Measurements from ENCODE around the gene STAT2. TPM values are rescaled to one million over a fixed set of nuclear protein-coding genes. Genes with fewer than 3 reads are reported as not detected.

Gene STAT2
- total and polyA plus RNA-seq, 4 donors, result 64.8 to 218 (median 103) TPM

- DNase-seq, result no peak
- no peak for TF ChIP-seq CTCF (IDR thresholded peaks at IDR 0.05; ENCODE audit: control extremely low read depth, extremely low read depth)
- no peak overlapping the region for H3K9ac ChIP-seq (ENCODE audit: insufficient read depth in 1 of 2, low read length in 2 of 2)
- no peaks in the 10 kb centered on the region for H3K4me1 ChIP-seq (ENCODE audit: control insufficient read depth in 5 of 5, insufficient read depth in 5 of 5, low read length in 5 of 5)
- no peak overlapping the region for H3K4me3 ChIP-seq
- peaks cover 9 to 41% (median 13%) of the 10 kb centered on the region in 4 donors for H3K36me3 ChIP-seq (ENCODE audit: control insufficient read depth in 4 of 4, insufficient read depth in 4 of 4, low read length in 4 of 4)
- H3K9me3 ChIP-seq (ENCODE audit: control insufficient read depth in 4 of 4, insufficient read depth in 3 of 4, low read length in 3 of 4), result no peaks in the 10 kb centered on the region
- 91 to 95% methylated on average over 7 of the region's 7 CpGs for WGBS, 2 donors
- ATAC-seq (ENCODE audit: insufficient read depth, low FRiP score), result no peak
- H3K27ac ChIP-seq (ENCODE audit: low read depth in 1 of 2, low read length in 1 of 2), result no peak overlapping the region
- no peaks in the 10 kb centered on the region for H3K27me3 ChIP-seq (ENCODE audit: control insufficient read depth in 3 of 3, insufficient read depth in 3 of 3, low read length in 2 of 3)
These were observed 52.5 kb downstream of the STAT2 start for GRCh38 chr12:56307221-56307965.

DNA sequence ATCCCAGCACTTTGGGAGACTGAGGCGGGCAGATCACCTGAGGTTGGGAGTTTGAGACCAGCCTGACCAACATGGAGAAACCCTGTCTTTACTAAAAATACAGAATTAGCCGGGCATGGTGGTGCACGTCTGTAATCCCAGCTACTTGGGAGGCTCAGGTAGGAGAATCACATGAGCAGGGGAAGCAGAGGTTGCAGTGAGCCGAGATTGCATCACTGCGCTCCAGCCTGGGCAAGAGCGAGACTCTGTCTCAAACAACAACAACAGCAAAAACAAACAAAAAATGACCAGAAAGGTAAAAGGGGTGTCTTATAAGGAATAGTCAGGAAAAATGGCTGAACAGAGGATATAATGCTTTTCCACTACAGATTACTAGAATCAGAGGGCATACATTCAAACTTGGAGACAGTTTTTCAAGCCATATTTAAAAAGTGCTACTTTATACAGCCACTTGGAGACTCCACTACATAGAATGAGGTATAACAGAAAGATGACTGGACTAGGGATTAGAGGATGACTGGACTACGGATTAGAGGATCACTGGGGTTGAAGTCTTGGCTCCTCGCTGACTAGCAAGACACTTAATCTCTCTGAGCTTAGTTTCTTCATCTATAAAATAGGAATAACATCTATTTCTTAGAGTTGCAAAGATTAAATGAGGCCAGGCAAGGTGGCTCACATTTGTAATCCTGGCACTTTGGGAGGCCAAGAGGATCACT, 54.9 kb downstream of the STAT2 start:
- Histone ChIP-seq H3K4me1 (ENCODE audit: control insufficient read depth in 5 of 5, insufficient read depth in 5 of 5, low read length in 5 of 5) (peaks cover 0 to 8% (median 0%) of the 10 kb centered on the region in 5 donors), H3K27ac (ENCODE audit: low read depth in 1 of 2, low read length in 1 of 2) (no peak overlapping the region), H3K4me3 (no peak overlapping the region), H3K36me3 (ENCODE audit: control insufficient read depth in 4 of 4, insufficient read depth in 4 of 4, low read length in 4 of 4) (peaks cover 8 to 28% (median 10%) of the 10 kb centered on the region in 4 donors), H3K9me3 (ENCODE audit: control insufficient read depth in 4 of 4, insufficient read depth in 3 of 4, low read length in 3 of 4) (no peaks in the 10 kb centered on the region), H3K9ac (ENCODE audit: insufficient read depth in 1 of 2, low read length in 2 of 2) (no peak overlapping the region), H3K27me3 (ENCODE audit: control insufficient read depth in 3 of 3, insufficient read depth in 3 of 3, low read length in 2 of 3) (no peaks in the 10 kb centered on the region)
- DNase-seq (no peak), ATAC-seq (ENCODE audit: insufficient read depth, low FRiP score) (no peak)
- TF ChIP-seq CTCF (IDR thresholded peaks at IDR 0.05; ENCODE audit: control extremely low read depth, extremely low read depth), result no peak
- WGBS, 2 donors, result 83 to 93% methylated on average over 8 of the region's 8 CpGs

GRCh38 chr12:56304276-56304675, 55.6 kb downstream of the STAT2 start:
- H3K4me1 ChIP-seq (ENCODE audit: control insufficient read depth in 5 of 5, insufficient read depth in 5 of 5, low read length in 5 of 5), result peaks cover 0 to 10% (median 0%) of the 10 kb centered on the region in 5 donors
- H3K27me3 ChIP-seq (ENCODE audit: control insufficient read depth in 3 of 3, insufficient read depth in 3 of 3, low read length in 2 of 3), result no peaks in the 10 kb centered on the region
- no peak for ATAC-seq (ENCODE audit: insufficient read depth, low FRiP score)
- no peak overlapping the region for H3K4me3 ChIP-seq
- 94 to 98% methylated on average over 3 of the region's 3 CpGs for WGBS, 2 donors
- H3K27ac ChIP-seq (ENCODE audit: low read depth in 1 of 2, low read length in 1 of 2), result no peak overlapping the region
- no peak for DNase-seq
- H3K9me3 ChIP-seq (ENCODE audit: control insufficient read depth in 4 of 4, insufficient read depth in 3 of 4, low read length in 3 of 4), result no peaks in the 10 kb centered on the region
- TF ChIP-seq CTCF (IDR thresholded peaks at IDR 0.05; ENCODE audit: control extremely low read depth, extremely low read depth), result no peak
- no peak overlapping the region for H3K9ac ChIP-seq (ENCODE audit: insufficient read depth in 1 of 2, low read length in 2 of 2)
- peaks cover 5 to 24% (median 7%) of the 10 kb centered on the region in 4 donors for H3K36me3 ChIP-seq (ENCODE audit: control insufficient read depth in 4 of 4, insufficient read depth in 4 of 4, low read length in 4 of 4)

Data from lung (tissue), 12 donors.